C4-2B (cell line): ENCODE data around the gene SOCS4.
"Not testable (repeated sequence)": the region's sequence is repeated elsewhere in the genome, so short reads cannot be mapped to it uniquely, and the experiment has no call there.

Experiments used
- H3K27ac ChIP-seq: fragments of 450-650 bp; 2 replicates; pipeline ENCODE4 v1.5.1; 2017
- CTCF ChIP-seq: fragments of 450-650 bp; conservative IDR thresholded peaks from 2 replicates; pipeline ENCODE4 v1.5.1; 2017; ENCODE audit warnings: mild to moderate bottlenecking
- ZFX ChIP-seq: fragments of 450-650 bp; IDR thresholded peaks from 2 replicates; pipeline ENCODE4 v1.6.1; 2017

The SOCS4 gene

GRCh38 chr14:55019968-55020554 is 7.0 kb upstream of the SOCS4 start:
- TF ChIP-seq CTCF (no peak), ZFX (no peak)
- no peak overlapping the region for H3K27ac ChIP-seq

GRCh38 chr14:55024365-55024764 is 2.7 kb upstream of the SOCS4 start:
- H3K27ac ChIP-seq: not testable (repeated sequence)

GRCh38 chr14:55025948-55026347 is 1.1 kb upstream of the SOCS4 start:
- no peak overlapping the region for H3K27ac ChIP-seq
- TF ChIP-seq ZFX (no peak), CTCF (no peak)

DNA sequence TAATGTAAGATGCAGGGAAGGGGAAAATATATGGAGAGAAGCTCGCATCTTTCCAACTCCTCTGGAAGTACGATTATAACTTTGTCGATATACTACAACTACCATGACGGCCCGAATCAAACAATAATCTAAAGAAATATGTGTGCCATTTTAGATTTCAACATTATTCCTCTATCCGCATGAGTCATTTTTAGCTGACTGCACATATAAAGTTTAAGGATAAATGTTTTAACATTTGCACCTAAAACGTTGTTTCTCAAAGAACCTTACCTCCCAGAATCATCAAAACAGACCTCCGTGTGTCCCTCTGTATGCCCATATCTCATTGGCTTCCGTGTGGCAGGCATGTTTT is 619 bp upstream of the SOCS4 start:
- H3K27ac ChIP-seq: peak overlapping the region; percentile 83
- TF ChIP-seq CTCF (no peak), ZFX (no peak)

DNA sequence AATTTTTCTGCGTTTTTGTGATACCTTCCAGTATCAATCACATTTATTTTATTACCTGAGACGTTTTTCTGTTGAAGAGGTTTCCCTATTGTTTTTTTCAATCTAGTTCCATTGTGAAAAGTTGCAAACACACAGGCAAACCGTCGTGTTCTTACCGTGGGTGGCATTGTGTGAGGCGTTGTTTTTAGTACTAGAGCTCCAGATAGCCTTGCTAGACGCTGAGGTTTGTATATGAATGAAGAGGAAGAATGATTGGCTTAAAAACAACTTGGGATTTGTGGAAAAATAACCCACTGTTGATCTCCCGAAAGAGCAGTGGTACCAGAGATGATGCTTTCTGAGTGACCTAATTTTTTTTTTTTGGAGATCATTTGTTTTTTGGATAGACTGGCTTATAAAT is 1.0 kb downstream of the SOCS4 start:
- no peak for TF ChIP-seq CTCF
- no peak for TF ChIP-seq ZFX
- no peak overlapping the region for H3K27ac ChIP-seq

- H3K27ac ChIP-seq: no peak overlapping the region
- TF ChIP-seq ZFX: no peak
- no peak for TF ChIP-seq CTCF
Observed at GRCh38 chr14:55028476-55028875, 1.4 kb downstream of the SOCS4 start.

DNA sequence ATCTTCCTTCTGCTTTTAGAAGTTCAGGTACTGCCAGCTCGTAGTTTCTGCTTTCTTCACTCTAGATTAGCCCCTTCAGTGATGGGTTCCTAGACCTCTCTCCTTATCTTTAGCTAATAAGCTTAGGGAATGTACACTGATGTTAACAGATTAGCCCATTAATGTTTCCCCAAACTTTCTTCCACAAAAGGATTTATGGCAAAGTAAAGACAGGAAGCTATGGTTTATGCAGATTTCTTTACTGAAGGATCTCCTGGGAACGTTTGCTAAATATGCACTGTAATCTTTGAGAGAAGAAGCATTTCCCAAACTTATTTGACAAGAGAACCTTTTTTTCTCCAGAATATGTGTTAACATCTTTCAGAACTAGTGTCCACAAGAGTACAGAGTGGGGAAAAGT is 4.2 kb downstream of the SOCS4 start:
- TF ChIP-seq CTCF: no peak
- no peak for TF ChIP-seq ZFX
- H3K27ac ChIP-seq: no peak overlapping the region

DNA sequence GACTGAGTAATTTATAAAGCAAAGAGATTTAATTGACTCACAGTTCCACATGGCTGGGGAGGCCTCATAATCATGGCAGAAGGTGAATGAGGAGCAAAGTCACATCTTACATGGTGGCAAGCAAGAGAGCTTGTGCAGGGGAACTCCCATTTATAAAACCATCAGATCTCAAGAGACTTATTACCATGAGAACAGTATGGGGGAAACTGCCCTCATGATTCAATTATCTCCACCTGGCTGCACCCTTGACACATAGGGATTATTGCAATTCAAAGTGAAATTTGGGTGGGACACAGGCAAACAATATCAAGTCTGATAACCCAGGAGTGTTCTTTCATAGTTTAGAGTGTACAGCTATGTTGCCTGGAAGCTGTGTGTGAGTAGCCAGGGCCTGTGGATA is 11.0 kb downstream of the SOCS4 start:
- not testable (repeated sequence) for H3K27ac ChIP-seq

DNA sequence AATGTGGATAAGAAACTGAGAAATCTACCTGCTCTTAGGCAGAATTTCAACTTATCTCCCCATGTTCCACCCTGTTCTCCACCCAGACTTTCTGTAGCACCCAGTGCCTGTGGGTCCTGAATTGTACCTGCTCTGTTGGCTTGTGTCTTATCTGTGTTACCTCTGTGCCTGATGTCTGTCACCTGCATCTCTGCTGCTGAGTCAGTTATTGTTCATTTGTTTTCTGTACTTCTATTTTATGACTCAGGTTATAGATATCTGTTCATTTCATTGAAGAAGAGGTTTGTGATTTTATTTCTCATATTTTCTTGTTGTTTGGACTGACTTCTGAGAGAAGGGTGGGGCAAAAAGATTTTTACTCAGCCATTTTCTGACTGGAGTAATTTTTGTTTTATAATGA is 11.7 kb downstream of the SOCS4 start:
- H3K27ac ChIP-seq: no peak overlapping the region

More for the DNA sequence above, 11.7 kb downstream of the SOCS4 start:
- TF ChIP-seq CTCF (no peak), ZFX (no peak)
